WTC11 (cell line): ENCODE measurements around the gene ASPM. TPM values are rescaled to one million over a fixed set of nuclear protein-coding genes. Genes with fewer than 3 reads are reported as not detected.

Experiments
- total RNA-seq: library from RNA; stranded (reverse); gene quantifications from 3 replicates; pipeline ENCODE4 v1.2.3, GENCODE V29; 2021

Gene ASPM
- total RNA-seq, 1 experiment from 2014 or later: 44.5 TPM

Other genes starting within 250 kb of the ASPM start
- 0.37 TPM in 1 of 3 replicates, not detected in the others for gene CFHR2, start 202.9 kb downstream of the ASPM start, total RNA-seq
- not detected in 3 replicates for gene CFHR5, start 169.1 kb downstream of the ASPM start, total RNA-seq
- not detected in 3 replicates for gene F13B, start 79.4 kb downstream of the ASPM start, total RNA-seq
- 5.5 to 6.0 TPM (median 5.7 TPM) in 3 replicates for gene ZBTB41, start 54.6 kb upstream of the ASPM start, total RNA-seq
- gene CRB1, start 121.6 kb upstream of the ASPM start, total RNA-seq: 0.07 to 0.11 TPM in 2 of 3 replicates, not detected in the other